HepG2 (cell line): ENCODE results near the gene SHFL. TPM values are rescaled to one million over a fixed set of nuclear protein-coding genes. Genes with fewer than 3 reads are reported as not detected.

Experiments used
- EEA1 ChIP-seq: sonication (generic); formaldehyde crosslinking; IDR thresholded peaks from 2 replicates; pipeline ENCODE4 v1.5.1; 2020; ENCODE audit warnings: mild to moderate bottlenecking, missing genetic modification reagents, borderline replicate concordance
- FOSL2 ChIP-seq: sonication (generic); formaldehyde crosslinking; IDR thresholded peaks from 2 replicates; pipeline ENCODE4 v1.4.0; 2020; ENCODE audit warnings: missing genetic modification reagents
- MBNL3 ChIP-seq: fragments of 250-450 bp; sonication (Bioruptor Pico); conservative IDR thresholded peaks from 2 replicates; pipeline ENCODE4 v1.8.0; 2022; ENCODE audit warnings: mild to moderate bottlenecking, inconsistent platforms
- NCOA5 ChIP-seq: sonication (generic); formaldehyde crosslinking; IDR thresholded peaks from 2 replicates; pipeline ENCODE4 v1.4.0; 2020; ENCODE audit warnings: missing genetic modification reagents
- PPARG ChIP-seq: conservative IDR thresholded peaks from 2 replicates; pipeline ENCODE4 v1.6.1; 2016; ENCODE audit warnings: missing biosample characterization, missing genetic modification reagents
- RFX1 ChIP-seq: fragments of 450-650 bp; IDR thresholded peaks from 2 replicates; pipeline ENCODE4 v1.6.1; 2017
- ZNF260 ChIP-seq: sonication (generic); formaldehyde crosslinking; IDR thresholded peaks from 2 replicates; pipeline ENCODE4 v1.4.0; 2020; ENCODE audit warnings: missing genetic modification reagents, low read depth, mild to moderate bottlenecking, borderline replicate concordance
- ZNF496 ChIP-seq: sonication (generic); formaldehyde crosslinking; IDR thresholded peaks from 2 replicates; pipeline ENCODE4 v1.8.1; 2023; ENCODE audit warnings: mild to moderate bottlenecking, moderate library complexity, missing genetic modification reagents; ENCODE audit not compliant: insufficient replicate concordance
- ZNF629 ChIP-seq: sonication (generic); formaldehyde crosslinking; conservative IDR thresholded peaks from 2 replicates; pipeline ENCODE4 v1.5.0; 2020; ENCODE audit warnings: missing genetic modification reagents
- ZNF75D ChIP-seq: sonication (generic); formaldehyde crosslinking; IDR thresholded peaks from 2 replicates; pipeline ENCODE4 v1.8.1; 2023; ENCODE audit warnings: missing genetic modification reagents, mild to moderate bottlenecking, borderline replicate concordance
- polyA plus RNA-seq, 8 experiments: library from polyadenylated mRNA; depleted of rRNA in 3 of 8; stranded (reverse) in 7 of 8; unstranded in 1 of 8; fragments of >200 nt; fragmentation: Illumina TruSeq in 4 of 8; extraction: Trizol in 4 of 8; gene quantifications; 2 replicates each; pipeline versions ENCODE4 v1.2.1 to v1.2.3, GENCODE V29; 2011 to 2016; ENCODE audit warnings: low read depth in 4 of 8, missing spikeins in 1 of 8, mixed read lengths in 1 of 8; ENCODE audit not compliant: insufficient read depth in 1 of 8
- total RNA-seq, 5 experiments: library from RNA; depleted of rRNA; stranded (reverse); fragments of >200 nt; fragmentation: Illumina TruSeq; extraction: Trizol; gene quantifications; 2 replicates each; pipeline ENCODE4 v1.2.3, GENCODE V29; 2016; ENCODE audit warnings: low read depth in 1 of 5
- TF ChIP-seq, protein P1 (sequence below): IDR thresholded peaks from 2 replicates; pipeline ENCODE4 v1.6.1; 2012; ENCODE audit warnings: low read depth, low read length, improper control_type of control experiment
- TF ChIP-seq, protein P2 (sequence below): sonication (generic); formaldehyde crosslinking; conservative IDR thresholded peaks from 2 replicates; pipeline ENCODE4 v1.4.0; 2020; ENCODE audit warnings: missing genetic modification reagents
- TF ChIP-seq, protein P3 (sequence below): sonication (generic); formaldehyde crosslinking; IDR thresholded peaks from 2 replicates; pipeline ENCODE4 v1.8.1; 2023; ENCODE audit warnings: mild to moderate bottlenecking, missing genetic modification reagents
- TF ChIP-seq, protein P4 (sequence below): sonication (generic); formaldehyde crosslinking; IDR thresholded peaks from 2 replicates; pipeline ENCODE4 v1.5.0; 2020; ENCODE audit warnings: missing genetic modification reagents
- TF ChIP-seq, protein P5 (sequence below): sonication (generic); formaldehyde crosslinking; IDR thresholded peaks from 2 replicates; pipeline ENCODE4 v1.4.0; 2020; ENCODE audit warnings: mild to moderate bottlenecking, low read depth, missing genetic modification reagents
- TF ChIP-seq, protein P6 (sequence below): sonication (generic); formaldehyde crosslinking; IDR thresholded peaks from 2 replicates; pipeline ENCODE4 v1.4.0; 2020; ENCODE audit warnings: missing genetic modification reagents
- TF ChIP-seq, protein P7 (sequence below): sonication (generic); formaldehyde crosslinking; IDR thresholded peaks from 2 replicates; pipeline ENCODE4 v1.4.0; 2020; ENCODE audit warnings: missing genetic modification reagents, low read depth, mild to moderate bottlenecking, borderline replicate concordance

SHFL gene
- total and polyA plus RNA-seq, 2 of the 13 experiments (the other 11 are each of a cell fraction or from before 2014, with no cell fraction given), result 12.3 to 36.4 TPM

DNA sequence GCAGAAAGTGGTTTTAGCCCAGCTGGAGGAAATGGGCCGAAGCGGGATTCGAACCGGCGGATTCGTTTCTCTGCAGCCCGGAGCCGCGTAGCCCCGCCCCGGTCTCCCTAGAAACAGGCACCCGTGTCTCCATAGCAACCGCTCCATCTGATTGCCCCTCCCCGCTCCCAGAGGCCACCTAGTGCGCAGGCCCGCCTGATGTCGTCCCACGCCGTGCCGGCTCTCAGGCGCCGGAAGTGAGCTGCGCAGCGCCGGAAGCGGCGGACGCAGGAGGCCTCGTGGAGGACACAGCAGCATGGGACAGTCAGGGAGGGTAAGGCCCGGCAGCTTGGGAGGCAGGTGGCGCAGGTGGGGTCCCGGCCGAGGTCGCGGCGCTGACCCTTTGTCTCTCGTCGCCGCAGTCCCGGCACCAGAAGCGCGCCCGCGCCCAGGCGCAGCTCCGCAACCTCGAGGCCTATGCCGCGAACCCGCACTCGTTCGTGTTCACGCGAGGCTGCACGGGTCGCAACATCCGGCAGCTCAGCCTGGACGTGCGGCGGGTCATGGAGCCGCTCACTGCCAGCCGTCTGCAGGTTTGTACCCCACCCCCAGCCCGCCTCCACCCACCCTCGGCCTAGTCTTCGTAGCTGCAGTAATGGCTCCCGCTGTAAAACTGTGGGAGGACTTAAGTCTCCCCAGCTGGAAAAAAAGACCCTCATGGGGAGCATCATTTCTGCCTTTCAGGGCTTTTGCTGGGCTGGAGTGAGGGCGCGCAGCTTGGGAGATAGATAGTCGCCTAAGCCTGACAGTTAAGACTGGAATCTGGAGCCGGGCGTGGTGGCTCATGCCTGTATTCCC is 20.2 kb downstream of the SHFL start, which contains the start of gene PPAN (continued):
- TF ChIP-seq, protein P1, sequence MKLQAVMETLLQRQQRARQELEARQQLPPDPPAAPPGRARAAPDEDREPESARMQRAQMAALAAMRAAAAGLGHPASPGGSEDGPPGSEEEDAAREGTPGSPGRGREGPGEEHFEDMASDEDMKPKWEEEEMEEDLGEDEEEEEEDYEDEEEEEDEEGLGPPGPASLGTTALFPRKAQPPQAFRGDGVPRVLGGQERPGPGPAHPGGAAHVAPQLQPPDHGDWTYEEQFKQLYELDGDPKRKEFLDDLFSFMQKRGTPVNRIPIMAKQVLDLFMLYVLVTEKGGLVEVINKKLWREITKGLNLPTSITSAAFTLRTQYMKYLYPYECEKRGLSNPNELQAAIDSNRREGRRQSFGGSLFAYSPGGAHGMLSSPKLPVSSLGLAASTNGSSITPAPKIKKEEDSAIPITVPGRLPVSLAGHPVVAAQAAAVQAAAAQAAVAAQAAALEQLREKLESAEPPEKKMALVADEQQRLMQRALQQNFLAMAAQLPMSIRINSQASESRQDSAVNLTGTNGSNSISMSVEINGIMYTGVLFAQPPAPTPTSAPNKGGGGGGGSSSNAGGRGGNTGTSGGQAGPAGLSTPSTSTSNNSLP, result no peak
- TF ChIP-seq ZNF496 (CRISPR knock-in tag) (no peak), FOSL2 (peak; percentile 64), ZNF75D (no peak), ZNF260 (CRISPR knock-in tag) (no peak), NCOA5 (CRISPR knock-in tag) (no peak), ZNF629 (CRISPR knock-in tag) (no peak), EEA1 (CRISPR knock-in tag) (peak; percentile 91), PPARG (CRISPR knock-in tag) (peak; percentile 20; the same call in 1 of the 2 replicates), RFX1 (peak; percentile 99), MBNL3 (CRISPR knock-in tag) (no peak)
- TF ChIP-seq, protein P2, sequence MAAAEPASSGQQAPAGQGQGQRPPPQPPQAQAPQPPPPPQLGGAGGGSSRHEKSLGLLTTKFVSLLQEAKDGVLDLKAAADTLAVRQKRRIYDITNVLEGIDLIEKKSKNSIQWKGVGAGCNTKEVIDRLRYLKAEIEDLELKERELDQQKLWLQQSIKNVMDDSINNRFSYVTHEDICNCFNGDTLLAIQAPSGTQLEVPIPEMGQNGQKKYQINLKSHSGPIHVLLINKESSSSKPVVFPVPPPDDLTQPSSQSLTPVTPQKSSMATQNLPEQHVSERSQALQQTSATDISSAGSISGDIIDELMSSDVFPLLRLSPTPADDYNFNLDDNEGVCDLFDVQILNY (CRISPR knock-in tag), result peak; percentile 68
- TF ChIP-seq, protein P3, sequence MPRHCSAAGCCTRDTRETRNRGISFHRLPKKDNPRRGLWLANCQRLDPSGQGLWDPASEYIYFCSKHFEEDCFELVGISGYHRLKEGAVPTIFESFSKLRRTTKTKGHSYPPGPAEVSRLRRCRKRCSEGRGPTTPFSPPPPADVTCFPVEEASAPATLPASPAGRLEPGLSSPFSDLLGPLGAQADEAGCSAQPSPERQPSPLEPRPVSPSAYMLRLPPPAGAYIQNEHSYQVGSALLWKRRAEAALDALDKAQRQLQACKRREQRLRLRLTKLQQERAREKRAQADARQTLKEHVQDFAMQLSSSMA (CRISPR knock-in tag), result peak; percentile 79; the same call in 1 of the 2 replicates
- TF ChIP-seq, protein P4, sequence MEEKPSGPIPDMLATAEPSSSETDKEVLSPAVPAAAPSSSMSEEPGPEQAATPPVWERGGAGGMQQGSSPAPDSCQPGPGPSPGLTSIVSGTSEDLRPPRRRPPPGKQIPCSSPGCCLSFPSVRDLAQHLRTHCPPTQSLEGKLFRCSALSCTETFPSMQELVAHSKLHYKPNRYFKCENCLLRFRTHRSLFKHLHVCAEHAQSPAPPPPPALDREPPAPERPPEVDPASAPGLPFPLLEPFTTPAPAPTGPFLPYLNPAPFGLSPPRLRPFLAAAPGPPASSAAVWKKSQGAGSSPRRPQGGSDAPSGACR (CRISPR knock-in tag), result no peak
- TF ChIP-seq, protein P5, sequence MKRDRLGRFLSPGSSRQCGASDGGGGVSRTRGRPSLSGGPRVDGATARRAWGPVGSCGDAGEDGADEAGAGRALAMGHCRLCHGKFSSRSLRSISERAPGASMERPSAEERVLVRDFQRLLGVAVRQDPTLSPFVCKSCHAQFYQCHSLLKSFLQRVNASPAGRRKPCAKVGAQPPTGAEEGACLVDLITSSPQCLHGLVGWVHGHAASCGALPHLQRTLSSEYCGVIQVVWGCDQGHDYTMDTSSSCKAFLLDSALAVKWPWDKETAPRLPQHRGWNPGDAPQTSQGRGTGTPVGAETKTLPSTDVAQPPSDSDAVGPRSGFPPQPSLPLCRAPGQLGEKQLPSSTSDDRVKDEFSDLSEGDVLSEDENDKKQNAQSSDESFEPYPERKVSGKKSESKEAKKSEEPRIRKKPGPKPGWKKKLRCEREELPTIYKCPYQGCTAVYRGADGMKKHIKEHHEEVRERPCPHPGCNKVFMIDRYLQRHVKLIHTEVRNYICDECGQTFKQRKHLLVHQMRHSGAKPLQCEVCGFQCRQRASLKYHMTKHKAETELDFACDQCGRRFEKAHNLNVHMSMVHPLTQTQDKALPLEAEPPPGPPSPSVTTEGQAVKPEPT (CRISPR knock-in tag), result no peak
- TF ChIP-seq, protein P6, sequence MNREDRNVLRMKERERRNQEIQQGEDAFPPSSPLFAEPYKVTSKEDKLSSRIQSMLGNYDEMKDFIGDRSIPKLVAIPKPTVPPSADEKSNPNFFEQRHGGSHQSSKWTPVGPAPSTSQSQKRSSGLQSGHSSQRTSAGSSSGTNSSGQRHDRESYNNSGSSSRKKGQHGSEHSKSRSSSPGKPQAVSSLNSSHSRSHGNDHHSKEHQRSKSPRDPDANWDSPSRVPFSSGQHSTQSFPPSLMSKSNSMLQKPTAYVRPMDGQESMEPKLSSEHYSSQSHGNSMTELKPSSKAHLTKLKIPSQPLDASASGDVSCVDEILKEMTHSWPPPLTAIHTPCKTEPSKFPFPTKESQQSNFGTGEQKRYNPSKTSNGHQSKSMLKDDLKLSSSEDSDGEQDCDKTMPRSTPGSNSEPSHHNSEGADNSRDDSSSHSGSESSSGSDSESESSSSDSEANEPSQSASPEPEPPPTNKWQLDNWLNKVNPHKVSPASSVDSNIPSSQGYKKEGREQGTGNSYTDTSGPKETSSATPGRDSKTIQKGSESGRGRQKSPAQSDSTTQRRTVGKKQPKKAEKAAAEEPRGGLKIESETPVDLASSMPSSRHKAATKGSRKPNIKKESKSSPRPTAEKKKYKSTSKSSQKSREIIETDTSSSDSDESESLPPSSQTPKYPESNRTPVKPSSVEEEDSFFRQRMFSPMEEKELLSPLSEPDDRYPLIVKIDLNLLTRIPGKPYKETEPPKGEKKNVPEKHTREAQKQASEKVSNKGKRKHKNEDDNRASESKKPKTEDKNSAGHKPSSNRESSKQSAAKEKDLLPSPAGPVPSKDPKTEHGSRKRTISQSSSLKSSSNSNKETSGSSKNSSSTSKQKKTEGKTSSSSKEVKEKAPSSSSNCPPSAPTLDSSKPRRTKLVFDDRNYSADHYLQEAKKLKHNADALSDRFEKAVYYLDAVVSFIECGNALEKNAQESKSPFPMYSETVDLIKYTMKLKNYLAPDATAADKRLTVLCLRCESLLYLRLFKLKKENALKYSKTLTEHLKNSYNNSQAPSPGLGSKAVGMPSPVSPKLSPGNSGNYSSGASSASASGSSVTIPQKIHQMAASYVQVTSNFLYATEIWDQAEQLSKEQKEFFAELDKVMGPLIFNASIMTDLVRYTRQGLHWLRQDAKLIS (CRISPR knock-in tag), result no peak
- TF ChIP-seq, protein P7, sequence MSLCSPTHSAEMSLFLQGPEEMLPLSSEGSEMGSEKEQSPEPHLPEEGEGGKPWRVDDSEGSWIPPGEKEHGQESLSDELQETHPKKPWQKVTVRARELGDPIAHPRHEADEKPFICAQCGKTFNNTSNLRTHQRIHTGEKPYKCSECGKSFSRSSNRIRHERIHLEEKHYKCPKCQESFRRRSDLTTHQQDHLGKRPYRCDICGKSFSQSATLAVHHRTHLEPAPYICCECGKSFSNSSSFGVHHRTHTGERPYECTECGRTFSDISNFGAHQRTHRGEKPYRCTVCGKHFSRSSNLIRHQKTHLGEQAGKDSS (CRISPR knock-in tag), result peak; percentile 74; the same call in 1 of the 2 replicates
